OCI-LY1 (cell line): ENCODE measurements around the gene SLC12A8.

Experiments
- CTCF ChIP-seq: fragments of 200-600 bp; sonication (generic), shearing (Covaris generic); IDR thresholded peaks from 2 replicates; pipeline ENCODE4 v1.5.1; 2017; ENCODE audit warnings: mild to moderate bottlenecking, antibody characterized with exemption, low read length, moderate library complexity, mixed read lengths
- EZH2 ChIP-seq: fragments of 200-600 bp; sonication (generic), shearing (Covaris generic); IDR thresholded peaks from 2 replicates; pipeline ENCODE4 v1.8.0; 2017; ENCODE audit warnings: borderline replicate concordance, mixed run types, mild to moderate bottlenecking, antibody characterized with exemption, low read length, moderate library complexity, mixed read lengths

- TF ChIP-seq EZH2 (no peak), CTCF (no peak)
Measured at GRCh38 chr3:125189378-125190165, 23.0 kb downstream of the SLC12A8 start.
